ENCODE data around the gene VSX2.

The VSX2 gene

DNA sequence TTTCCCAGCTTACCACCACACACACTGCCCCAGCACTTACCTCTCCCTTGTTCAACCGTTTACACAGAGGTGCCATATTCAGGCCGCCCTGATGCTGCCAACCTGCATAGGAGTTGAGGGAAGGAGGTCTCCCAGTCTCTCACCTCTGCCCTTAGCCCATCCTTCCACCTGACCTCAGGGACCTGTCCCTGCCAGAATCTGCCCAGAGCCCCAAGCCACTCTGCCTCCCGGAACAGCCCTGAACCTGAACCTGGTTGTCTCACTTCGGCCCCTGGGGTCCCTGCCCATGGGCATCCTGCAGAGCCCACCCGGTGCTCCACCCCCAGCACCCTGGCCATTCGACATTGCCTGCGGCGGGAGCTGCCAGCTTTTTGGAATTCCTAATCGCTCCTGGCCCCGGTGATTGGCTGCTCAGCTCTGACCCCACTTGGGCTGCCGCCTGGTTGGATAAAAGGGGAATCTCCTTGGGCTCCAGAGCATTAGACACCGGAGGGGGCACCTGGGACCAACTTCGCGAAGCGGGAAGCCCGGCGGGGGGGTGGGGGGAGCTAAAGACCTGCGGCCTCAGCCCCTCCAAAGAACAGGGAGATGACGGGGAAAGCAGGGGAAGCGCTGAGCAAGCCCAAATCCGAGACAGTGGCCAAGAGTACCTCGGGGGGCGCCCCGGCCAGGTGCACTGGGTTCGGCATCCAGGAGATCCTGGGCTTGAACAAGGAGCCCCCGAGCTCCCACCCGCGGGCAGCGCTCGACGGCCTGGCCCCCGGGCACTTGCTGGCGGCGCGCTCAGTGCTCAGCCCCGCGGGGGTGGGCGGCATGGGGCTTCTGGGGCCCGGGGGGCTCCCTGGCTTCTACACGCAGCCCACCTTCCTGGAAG lies at the start of gene VSX2:
TSS of gene VSX2 (plus strand) at position 476 of the 874 bp plus-strand sequence. CDS start at position 589, 113 bp downstream.
- DNase-seq: no peak

- no peak for DNase-seq
Measured at GRCh38 chr14:74190927-74191575, 48.2 kb upstream of the VSX2 start.

DNA sequence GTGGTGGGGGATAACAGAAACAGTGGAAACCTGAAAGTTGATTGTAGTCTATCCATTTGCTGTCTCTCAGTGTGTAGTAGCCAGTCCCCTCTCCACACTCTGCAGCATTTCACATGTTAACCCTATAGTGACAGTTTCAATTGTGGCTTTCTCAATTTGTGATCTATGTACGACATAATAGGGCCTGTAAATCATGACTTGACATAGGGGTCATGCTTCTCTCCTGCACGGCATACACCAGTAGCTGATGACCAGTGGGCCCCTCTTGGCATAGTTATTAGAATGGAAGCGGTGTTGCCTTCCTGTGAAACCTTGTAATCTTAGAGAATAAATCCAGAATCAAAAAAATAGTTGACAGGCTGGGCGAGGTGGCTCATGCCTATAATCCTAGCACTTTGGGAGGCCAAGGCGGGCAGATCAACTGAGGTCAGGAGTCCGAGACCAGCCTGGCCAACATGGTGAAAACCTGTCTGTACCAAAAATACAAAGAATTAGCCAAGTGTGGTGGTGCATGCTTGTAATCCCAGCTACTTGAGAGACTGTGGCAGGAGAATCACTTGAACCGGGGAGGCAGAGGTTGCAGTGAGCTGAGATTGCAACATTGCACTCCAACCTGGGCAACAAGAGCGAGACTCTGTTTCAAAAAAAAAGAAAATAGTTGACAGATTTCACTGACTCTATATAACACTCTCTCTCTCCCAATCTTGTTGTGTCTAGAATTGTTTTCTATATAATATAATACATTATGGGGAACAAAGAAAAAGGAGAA lies 44.6 kb upstream of the VSX2 start:
- DNase-seq: no peak

GRCh38 chr14:74195623-74196022 lies 43.6 kb upstream of the VSX2 start:
- no peak for DNase-seq

DNA sequence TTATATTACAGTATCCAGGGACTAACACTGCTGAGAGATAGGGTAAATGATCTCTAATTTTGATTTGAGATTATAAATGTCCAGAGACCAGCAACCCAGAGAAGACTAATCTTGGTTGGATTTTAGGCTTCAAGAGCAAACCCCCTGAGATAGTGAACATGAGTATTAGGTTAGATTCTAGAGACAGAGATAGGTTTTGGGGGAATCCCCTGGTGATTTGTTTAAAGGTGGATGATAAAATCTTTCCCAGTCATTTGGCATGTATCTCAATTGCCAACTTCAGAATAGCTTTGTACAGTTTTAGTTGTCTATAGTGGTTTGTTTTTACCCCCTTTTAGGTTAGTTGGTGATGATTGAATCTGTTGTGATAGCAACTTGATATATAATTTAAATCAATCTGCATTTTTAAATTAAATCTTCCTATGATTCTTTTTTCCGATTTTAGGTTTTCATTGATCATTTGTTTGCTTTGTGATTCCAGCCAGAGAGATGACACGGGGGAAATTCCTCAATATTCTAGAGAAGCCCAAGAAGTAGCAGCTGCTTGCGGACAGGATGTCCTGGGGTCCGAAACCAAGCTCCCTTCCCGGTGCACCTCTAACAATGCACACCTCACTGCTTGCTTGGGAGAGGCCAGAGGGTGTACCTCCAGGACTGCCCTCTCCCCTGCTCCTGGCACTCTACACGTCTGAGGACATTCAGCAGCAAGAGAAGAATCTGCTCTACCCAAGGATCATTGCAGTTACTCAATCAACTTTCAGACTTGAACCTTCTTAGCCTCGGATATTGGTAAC lies 40.6 kb upstream of the VSX2 start:
- DNase-seq: no peak

- DNase-seq: no peak
Measured at GRCh38 chr14:74202113-74202512, 37.1 kb upstream of the VSX2 start.

GRCh38 chr14:74203639-74204038 lies 35.6 kb upstream of the VSX2 start:
- no peak for DNase-seq

DNA sequence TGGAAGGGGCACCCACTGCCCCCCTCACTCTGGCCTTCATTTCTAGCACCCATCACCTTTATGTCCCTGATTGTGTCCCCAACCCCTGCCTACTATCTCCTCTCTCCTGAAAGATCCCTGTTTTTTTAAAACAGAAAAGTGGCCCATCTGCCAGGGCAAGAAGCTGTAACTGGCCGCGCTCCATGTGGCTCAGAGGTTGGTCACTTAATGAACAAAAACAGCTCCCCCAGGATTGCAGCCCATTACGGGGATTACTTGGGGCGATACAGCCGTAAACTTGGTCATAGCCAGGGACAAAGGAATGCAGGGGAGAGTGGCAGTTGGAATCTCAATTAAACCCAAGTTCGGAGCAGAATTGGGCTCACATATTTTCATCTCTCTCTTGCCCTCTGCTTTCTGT lies 34.8 kb upstream of the VSX2 start:
- DNase-seq: no peak

GRCh38 chr14:74205882-74206281 lies 33.4 kb upstream of the VSX2 start:
- no peak for DNase-seq

GRCh38 chr14:74207943-74208342 lies 31.3 kb upstream of the VSX2 start:
- DNase-seq: no peak

DNA sequence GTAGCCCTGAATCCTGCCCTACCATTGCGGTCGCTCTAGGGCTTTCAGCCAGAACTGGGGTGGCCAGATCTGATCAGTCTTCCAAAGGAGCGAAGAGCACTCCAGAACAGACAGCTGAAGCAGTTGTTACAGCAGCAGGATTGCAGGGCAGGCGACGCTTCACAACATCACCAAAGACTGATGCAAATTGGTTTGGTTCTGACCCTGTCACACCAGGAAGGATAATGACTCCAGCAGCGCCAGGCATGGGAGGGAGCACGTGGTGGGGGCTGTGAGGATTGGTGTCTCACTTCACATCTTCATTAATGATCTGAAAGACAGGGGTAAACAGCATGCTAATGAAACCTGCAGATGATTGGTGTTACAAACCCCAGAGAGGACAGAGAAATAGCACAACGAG lies 30.6 kb upstream of the VSX2 start:
- no peak for DNase-seq

DNA sequence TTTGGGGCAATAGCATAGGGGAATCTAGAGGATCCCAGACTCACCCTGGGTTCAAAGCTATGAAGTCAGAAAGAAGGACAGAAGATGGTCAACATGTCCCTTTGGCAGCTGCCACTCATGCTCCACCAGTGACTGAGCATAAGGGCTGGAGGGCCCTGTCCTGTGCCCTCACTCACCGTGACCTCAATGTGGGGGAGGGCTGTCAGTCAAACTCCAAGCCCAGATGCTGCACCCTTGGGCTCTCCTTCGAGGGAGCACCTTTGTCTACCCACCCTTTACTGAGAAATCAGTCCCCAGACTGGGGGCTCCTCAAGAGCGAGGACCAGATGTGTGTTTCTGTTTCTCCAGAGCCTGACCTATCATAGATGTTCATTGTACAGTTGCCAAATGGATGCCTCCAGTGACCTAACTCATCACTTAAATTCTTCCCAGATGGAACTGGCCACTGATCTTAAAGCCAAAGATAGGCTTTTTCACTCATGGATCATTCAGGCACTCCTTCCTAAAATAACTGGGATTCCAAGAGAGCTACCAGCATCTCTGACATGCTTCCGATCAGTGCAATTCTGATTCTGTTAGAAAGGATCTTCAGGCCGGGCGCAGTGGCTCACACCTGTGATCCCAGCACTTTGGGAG lies 27.2 kb upstream of the VSX2 start:
- DNase-seq: no peak

DNA sequence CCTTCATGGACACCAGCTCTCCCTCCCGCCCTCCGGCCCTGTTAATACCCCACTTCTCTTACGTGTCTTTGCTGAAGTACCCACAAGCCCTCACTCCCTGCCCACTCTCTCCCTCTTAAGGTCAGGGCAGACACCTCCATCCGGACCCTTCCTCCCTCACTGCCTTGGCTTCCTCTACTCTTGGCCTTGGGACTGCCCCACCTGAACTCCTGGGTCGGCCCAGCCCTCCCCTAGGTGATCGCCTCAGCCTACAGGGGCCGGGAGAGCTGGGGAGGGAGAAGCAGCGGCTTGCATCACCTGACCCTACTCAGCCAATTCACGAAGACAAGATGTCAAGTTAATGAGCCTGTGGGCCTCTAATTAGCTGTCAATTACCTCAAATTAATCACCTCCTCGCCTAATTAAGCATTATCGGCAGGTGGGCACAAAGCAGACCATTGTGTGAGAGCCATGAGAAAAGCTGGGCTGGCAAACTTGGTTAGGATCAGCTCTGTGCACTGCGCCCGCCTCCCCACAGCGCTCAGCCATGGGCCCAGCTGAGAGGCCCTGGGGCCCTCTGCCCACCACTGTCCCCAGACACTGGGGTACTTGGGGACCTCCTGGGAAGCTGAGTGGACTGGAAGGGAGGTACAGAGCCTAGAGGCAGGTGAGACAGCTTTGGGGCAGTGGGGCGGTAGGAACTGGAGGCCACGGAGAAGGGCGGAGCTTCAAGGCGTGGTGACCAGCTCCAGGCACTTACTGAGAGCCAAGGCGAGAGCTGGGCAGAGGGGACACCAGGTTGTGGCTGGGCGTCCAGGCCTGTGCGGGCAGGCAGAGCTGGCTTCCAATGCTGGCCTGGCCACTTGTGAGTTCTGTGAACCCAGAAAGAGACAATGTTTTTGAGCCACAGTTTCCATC lies 25.1 kb upstream of the VSX2 start:
- DNase-seq: no peak

DNA sequence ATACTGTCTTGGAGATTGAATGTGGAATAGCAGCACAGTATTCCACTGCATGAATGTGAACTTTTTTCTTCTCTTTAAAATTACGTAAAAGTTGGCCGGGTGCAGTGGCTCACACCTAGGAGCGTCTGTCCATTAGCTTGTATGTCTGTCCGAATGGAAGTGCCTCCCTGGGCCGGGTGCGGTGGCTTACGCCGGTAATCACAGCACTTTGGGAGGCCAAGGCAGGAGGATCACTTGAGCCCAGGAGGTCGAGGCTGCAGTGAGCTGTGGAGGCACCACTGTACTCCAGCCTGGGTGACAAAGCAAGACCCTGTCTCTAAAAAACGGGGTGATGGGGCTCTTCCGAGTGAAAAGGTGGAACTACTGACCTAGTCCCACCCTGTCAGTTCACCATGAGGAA lies 22.6 kb upstream of the VSX2 start:
- DNase-seq: no peak

DNA sequence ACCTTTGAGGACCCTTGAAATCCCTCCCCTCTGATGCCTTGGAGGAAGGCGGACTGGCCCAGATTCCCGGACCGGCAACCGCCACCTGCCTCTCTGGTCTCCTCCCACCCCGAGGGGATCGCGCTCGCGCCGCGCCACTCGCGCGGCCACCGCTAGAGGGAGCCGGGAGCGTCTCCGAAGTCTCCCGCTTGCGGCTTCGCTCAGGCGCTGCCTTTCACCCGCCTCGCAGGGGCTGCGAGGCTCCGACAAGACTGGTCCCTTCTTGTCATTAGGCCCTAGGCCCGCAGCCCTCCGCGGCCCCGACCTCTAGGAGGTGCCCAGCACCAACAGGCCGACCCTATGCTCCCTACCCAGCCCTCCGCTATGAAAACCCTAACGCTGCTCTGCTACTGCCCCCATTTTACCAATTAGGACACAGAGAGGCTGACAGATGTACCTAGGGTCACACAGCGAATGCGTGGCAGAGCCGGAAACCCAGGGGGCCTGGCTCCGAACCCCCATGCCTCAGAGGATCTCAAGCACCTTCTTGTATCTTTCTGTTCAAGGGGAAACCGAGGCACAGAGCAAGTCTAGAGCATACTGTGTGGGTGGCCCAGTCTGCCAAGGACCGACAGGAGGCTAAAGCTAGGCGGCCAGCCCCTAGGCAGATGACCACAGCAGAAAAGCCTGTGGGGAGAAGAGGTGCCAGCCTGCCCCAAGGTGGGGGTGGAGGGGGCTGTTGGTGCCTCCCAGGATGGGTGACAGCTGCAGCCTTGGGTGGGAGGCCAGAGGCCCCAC lies 21.4 kb upstream of the VSX2 start:
- peak; percentile 57 for DNase-seq

GRCh38 chr14:74218462-74218861 lies 20.8 kb upstream of the VSX2 start:
- no peak for DNase-seq

- no peak for DNase-seq
Measured at GRCh38 chr14:74219277-74220205, 19.7 kb upstream of the VSX2 start.

DNA sequence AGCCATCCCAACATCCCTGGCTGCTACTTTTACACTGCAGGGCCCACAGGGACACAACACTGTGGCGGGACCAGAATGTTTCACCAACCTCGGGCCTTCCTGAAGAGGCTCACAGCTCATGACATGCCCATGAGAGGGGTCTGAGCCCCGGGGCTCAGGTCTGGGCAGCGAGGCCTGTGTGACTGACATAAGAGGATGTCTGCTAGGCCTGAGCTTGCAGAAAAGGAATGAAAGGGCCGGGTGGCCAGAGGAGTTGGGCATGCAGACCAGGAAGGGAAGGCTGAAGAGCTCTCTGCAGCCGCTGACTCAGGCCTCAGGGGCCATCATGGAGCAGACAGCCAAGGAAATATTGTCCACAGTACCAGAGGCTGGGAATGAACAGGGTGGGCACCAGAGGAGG lies 18.3 kb upstream of the VSX2 start:
- no peak for DNase-seq

DNA sequence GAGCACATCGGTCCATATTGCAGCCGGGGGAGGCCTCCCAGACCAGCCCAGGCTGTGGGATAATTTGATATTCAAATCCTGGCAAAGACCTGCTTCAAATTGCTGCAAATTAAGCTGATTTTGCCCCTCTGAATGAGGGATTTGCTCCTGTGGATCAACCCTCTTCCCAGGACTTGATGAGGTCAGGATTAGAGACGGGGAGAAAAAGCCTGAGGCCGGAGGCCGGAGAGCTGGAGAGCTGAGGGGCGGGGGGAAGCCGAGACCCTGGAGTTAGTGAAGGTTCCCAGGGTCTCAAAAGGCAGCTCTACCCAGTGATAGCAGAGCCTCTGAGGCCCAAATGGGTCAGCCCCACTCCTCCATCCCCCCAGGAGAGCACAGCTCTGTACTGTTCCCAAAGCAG lies 17.5 kb upstream of the VSX2 start:
- DNase-seq: no peak
